HG02623 (cell line): Measurements from ENCODE around the gene SIX4.

ENCODE experiments used
- ATAC-seq: cut with Tn5 transposase; IDR thresholded peaks from one replicate; pipeline ENCODE4 v1.9.1; 2021; ENCODE audit warnings: moderate library complexity; ENCODE audit not compliant: unreplicated experiment

SIX4 gene

DNA sequence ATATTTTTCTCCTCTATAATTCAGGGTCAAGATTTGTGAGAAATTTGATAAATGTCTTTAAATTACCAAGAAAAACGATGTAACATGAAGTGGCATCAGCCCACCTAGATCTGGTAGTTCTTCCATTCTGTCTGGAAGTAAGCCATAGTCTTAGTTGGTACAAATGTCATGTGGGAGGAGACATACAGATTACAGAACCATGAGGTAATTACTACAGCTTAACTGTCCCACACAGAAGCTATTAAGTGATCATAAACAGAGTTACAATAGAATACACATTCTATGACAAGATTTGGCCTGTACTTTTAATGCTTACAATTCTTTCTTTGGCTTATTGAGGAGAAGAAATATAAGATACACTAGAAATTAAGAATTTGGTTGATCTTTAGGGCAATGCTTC is 61.2 kb downstream of the SIX4 start:
- no peak for ATAC-seq

DNA sequence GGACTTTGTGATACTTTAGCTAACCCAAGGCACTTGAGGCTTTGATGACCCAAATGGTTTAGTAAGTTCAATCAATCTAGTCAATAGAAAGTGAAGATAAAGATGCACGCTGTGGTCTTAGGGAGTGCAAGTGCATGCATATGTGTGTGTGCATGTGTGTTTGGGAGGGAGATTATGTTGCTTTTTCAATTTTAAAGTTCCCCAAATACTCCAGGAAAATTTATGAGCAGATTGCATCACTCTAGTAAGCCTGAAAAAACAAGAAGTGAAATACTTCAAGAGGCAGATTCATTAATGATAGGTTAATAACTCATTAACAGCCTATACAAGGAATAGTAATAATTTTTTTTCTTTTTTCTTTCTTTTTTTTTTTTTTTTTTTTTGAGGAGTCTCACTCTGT is 62.4 kb downstream of the SIX4 start:
- ATAC-seq: no peak
